ENCODE data around the gene PCNX4.

PCNX4 gene

GRCh38 chr14:60178164-60178563 lies 86.4 kb downstream of the PCNX4 start:
- no peak for DNase-seq

- no peak for DNase-seq
Measured at GRCh38 chr14:60178820-60179219, 87.1 kb downstream of the PCNX4 start.

- no peak for DNase-seq
Measured at GRCh38 chr14:60179431-60179869, 87.7 kb downstream of the PCNX4 start.

- DNase-seq = no peak
Measured at GRCh38 chr14:60183138-60183537, 91.4 kb downstream of the PCNX4 start.

- no peak for DNase-seq
Measured at GRCh38 chr14:60183741-60184140, 92.0 kb downstream of the PCNX4 start.

- no peak for DNase-seq
Measured at GRCh38 chr14:60184146-60184904, 92.6 kb downstream of the PCNX4 start.

GRCh38 chr14:60184905-60185555 lies 93.3 kb downstream of the PCNX4 start:
- no peak for DNase-seq

- no peak for DNase-seq
Measured at GRCh38 chr14:60188115-60188514, 96.4 kb downstream of the PCNX4 start.

- DNase-seq = no peak
Measured at GRCh38 chr14:60188696-60189095, 97.0 kb downstream of the PCNX4 start.

- no peak for DNase-seq
Measured at GRCh38 chr14:60189923-60190840, 98.5 kb downstream of the PCNX4 start.

GRCh38 chr14:60195179-60195810 lies 103.6 kb downstream of the PCNX4 start:
- DNase-seq = no peak

GRCh38 chr14:60196291-60196690 lies 104.6 kb downstream of the PCNX4 start:
- no peak for DNase-seq

- no peak for DNase-seq
Measured at GRCh38 chr14:60197629-60198303, 106.0 kb downstream of the PCNX4 start.

- no peak for DNase-seq
Measured at GRCh38 chr14:60199321-60199720, 107.6 kb downstream of the PCNX4 start.

GRCh38 chr14:60204104-60204842 lies 112.5 kb downstream of the PCNX4 start:
- no peak for DNase-seq

GRCh38 chr14:60204843-60205774 lies 113.4 kb downstream of the PCNX4 start:
- DNase-seq = no peak

- DNase-seq = no peak
Measured at GRCh38 chr14:60206249-60206670, 114.5 kb downstream of the PCNX4 start.

- no peak for DNase-seq
Measured at GRCh38 chr14:60206837-60207533, 115.3 kb downstream of the PCNX4 start.

GRCh38 chr14:60210703-60211102 lies 119.0 kb downstream of the PCNX4 start:
- no peak for DNase-seq

GRCh38 chr14:60211153-60211552 lies 119.4 kb downstream of the PCNX4 start:
- DNase-seq = no peak
